Erythroblast (primary cell): ENCODE measurements around the gene MED27.

Experiments used
- GATA1 ChIP-seq: IDR thresholded peaks from 2 replicates; pipeline ENCODE4 v1.6.1; 2011; ENCODE audit warnings: low read depth, mild to moderate bottlenecking, control low read depth, low read length, moderate library complexity
- POLR2A ChIP-seq: IDR thresholded peaks from 2 replicates; pipeline ENCODE4 v1.6.1; 2011; ENCODE audit warnings: mild to moderate bottlenecking, low read length

DNA sequence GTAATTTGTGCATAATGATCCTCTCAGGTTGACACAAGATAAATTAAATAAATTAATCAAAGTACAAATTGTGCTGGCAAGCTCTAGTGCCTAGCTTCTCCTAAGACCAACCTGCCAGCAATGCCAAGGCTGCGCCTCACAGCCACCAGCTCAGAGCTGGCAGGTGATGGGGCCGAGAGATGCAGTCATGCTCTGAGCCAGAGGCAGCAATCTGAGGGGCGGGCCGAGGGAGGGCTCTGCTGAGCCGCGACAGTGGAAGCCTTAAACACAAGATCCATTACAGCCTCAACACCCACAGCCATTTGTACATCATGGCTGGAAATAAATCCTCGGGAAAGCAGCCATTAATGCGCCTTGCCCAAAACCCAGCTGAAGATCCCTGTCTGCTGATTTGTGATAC, 20.3 kb downstream of the MED27 start:
- no peak for TF ChIP-seq POLR2A
- no peak for TF ChIP-seq GATA1
